Heart right ventricle (tissue), 16 donors: ENCODE data around the gene SEMA3D. TPM values are rescaled to one million over a fixed set of nuclear protein-coding genes. Genes with fewer than 3 reads are reported as not detected.

Experiments used
- ATAC-seq, 8 donors: fragments of 200-7000 bp; cut with Tn5 transposase; one replicate each; pipeline ENCODE4 v1.9.1; 2020; ENCODE audit warnings: mild to moderate bottlenecking in 8 of 8, moderate library complexity in 8 of 8, moderate number of reproducible peaks in 1 of 8
- DNase-seq, 2 donors: peaks; one replicate each; pipeline ENCODE4 v3.0.0-alpha.2; 2020
- H3K27ac ChIP-seq, 10 donors: fragments of 200-600 bp; sonication (generic) in 2 of 10; one replicate each; pipeline versions ENCODE4 v1.5.0 to v1.8.0; 2020 to 2022; ENCODE audit warnings: mild to moderate bottlenecking in 3 of 10
- H3K27me3 ChIP-seq, 7 donors: fragments of 200-600 bp; one replicate each; pipeline ENCODE4 v1.8.0; 2021 to 2022; ENCODE audit warnings: mild to moderate bottlenecking in 2 of 7
- H3K36me3 ChIP-seq, 9 donors: fragments of 200-600 bp; sonication (generic) in 1 of 9; one replicate each; pipeline versions ENCODE4 v1.5.0 to v1.8.0; 2020 to 2022; ENCODE audit warnings: mild to moderate bottlenecking in 2 of 9
- H3K4me1 ChIP-seq, 9 donors: fragments of 200-600 bp; sonication (generic) in 1 of 9; one replicate each; pipeline versions ENCODE4 v1.5.0 to v1.8.0; 2020 to 2022; ENCODE audit warnings: mild to moderate bottlenecking in 4 of 9
- H3K4me3 ChIP-seq, 10 donors: fragments of 200-600 bp; sonication (generic) in 2 of 10; one replicate each; pipeline versions ENCODE4 v1.5.0 to v1.8.0; 2020 to 2022; ENCODE audit warnings: mild to moderate bottlenecking in 7 of 10, moderate library complexity in 2 of 10
- H3K9me3 ChIP-seq, 11 donors: fragments of 200-600 bp in 10 of 11; sonication (generic) in 2 of 11; one replicate each; pipeline versions ENCODE4 v1.5.0 to v1.8.0; 2013 to 2022; ENCODE audit warnings: mild to moderate bottlenecking in 2 of 11, control low read depth in 1 of 11, moderate library complexity in 1 of 11
- WGBS, 2 donors: extraction: QIAGEN DNeasy Blood & Tissue Kit; methylation state at CpG; one replicate each; pipeline ENCODE4 v1.1.7; 2013; ENCODE audit warnings: inconsistent platforms in 1 of 2; 5-methylcytosine and 5-hydroxymethylcytosine counted together
- intact Hi-C, 10 donors: fragments of 100-400 bp; cut with DNase I; formaldehyde crosslinking; loops; one replicate each; pipeline versions ENCODE4 v1.11.1 to v1.14.2; 2022
- polyA plus RNA-seq, 2 donors: library from polyadenylated mRNA; stranded (reverse); fragments of 200-250 nt; gene quantifications; one replicate each; pipeline ENCODE4 v1.2.3, GENCODE V29; 2013
- total RNA-seq, 10 donors: library from RNA; stranded (reverse); fragmentation: NEBNext Ultra II Directional in 3 of 10; extraction: Animal tissue kit (Norgen Biotek cat#: 25700) in 3 of 10; gene quantifications; one replicate each; pipeline versions ENCODE4 v1.2.1 to v1.2.4, GENCODE V29; 2021 to 2023
- TF ChIP-seq, protein P1 (sequence below), 9 donors: fragments of 200-600 bp; sonication (generic) in 2 of 9; IDR thresholded peaks; one replicate each; pipeline versions ENCODE4 v1.5.0 to v1.8.0; 2021 to 2022; ENCODE audit warnings: antibody characterized with exemption in 9 of 9, mild to moderate bottlenecking in 5 of 9, moderate library complexity in 1 of 9
- donor health status: Arrhythmogenic right ventricular cardiomyopathy.
- donor health status: ischemic (EF 13 %, LVEDD 7.1; RV severe dilation, severe dysfunction).
- donor health status: healthy with polysubstance abuse.
- donor health status: DM: no; HTN: yes; CAD: no.
- donor health status: DM: no; HTN: no; CAD: no.
- donor health status: ischemic (EF 25% LVEDD 6.9; RV normal size, moderate dysfunction).
- donor health status: ischemic (EF 25% LVEDD 5.7; RV mildly dilated, moderate dysfunction).
- donor health status: healthy.
- donor health status: DM: yes; HTN: yes; CAD: no.
- donor health status: Ischemic cardiomyopathy.
- donor health status: ischemic (EF 35%, LVEDD 5.7; RV mildly dilated, moderate dysfunction).
- donor health status: nonischemic (EF 11% LVEDD 7.7; RV severe dilation, severe dysfunction).
- donor health status: DM: yes; HTN: yes; CAD: no.
- donor health status: PGD.
- donor health status: ischemic (EF 29% LVEDD 5.4; RV normal size, mild dysfunction).
- donor health status: nonischemic (EF 23%, LVEDD 6.1; RV moderate dilation, normal function).

Gene SEMA3D
- total and polyA plus RNA-seq, 12 donors, result 0.10 to 3.5 (median 0.86) TPM

DNA sequence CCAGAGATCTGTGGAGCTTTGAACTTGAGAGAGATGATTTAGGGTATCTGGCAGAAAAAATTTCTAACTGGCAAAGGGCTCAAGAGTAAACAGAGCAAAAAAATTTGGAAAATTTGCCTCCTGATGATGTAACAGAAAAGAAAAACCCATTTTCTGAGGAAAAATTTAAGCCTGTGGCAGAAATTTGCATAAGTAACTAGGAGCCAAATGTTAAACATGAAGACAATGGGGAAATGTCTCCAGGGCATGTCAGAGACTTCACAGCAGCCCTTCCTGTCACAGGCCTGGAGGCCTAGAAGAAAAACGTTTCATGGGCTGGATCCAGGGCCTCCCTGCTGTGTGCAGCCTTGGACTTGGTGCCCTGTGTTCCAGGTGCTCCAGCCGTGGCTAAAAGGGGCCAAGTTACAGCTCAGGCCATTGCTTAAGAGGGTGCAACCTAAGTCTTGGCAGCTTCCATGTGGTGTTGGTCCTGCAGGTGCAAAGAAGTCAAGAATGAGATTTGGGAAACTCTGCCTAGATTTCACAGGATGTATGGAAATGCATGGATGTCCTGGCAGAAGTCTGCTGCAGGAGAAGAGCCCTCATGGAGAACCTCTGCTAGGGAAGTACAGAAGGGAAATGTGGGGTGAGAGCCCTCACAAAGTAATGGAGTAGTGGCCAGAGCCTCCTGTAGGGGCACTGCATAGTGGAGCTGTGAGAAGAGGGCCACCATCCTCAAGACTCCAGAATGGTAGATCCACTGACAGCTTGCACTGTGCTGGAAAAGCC, 8.1 kb downstream of the SEMA3D start:
- ATAC-seq (no peak), DNase-seq (no peak)

DNA sequence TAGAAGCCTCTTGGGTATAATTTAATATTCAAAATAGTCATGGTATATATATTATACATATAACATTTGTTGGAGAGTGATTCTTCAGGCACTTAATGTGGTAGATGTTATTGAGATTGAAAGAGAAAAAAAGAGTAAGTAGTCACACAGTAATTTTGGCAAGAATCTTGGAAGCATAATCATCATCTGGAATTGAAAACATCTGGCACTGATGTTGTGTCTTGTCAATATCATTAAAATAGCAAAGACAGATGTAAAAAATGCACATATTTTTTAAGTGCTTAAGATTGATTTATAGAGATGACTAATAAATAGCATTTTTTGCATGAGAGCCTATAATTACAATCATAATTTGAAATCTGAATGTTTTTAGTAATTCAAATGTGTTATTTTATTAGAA, 9.5 kb downstream of the SEMA3D start:
- TF ChIP-seq, protein P1, sequence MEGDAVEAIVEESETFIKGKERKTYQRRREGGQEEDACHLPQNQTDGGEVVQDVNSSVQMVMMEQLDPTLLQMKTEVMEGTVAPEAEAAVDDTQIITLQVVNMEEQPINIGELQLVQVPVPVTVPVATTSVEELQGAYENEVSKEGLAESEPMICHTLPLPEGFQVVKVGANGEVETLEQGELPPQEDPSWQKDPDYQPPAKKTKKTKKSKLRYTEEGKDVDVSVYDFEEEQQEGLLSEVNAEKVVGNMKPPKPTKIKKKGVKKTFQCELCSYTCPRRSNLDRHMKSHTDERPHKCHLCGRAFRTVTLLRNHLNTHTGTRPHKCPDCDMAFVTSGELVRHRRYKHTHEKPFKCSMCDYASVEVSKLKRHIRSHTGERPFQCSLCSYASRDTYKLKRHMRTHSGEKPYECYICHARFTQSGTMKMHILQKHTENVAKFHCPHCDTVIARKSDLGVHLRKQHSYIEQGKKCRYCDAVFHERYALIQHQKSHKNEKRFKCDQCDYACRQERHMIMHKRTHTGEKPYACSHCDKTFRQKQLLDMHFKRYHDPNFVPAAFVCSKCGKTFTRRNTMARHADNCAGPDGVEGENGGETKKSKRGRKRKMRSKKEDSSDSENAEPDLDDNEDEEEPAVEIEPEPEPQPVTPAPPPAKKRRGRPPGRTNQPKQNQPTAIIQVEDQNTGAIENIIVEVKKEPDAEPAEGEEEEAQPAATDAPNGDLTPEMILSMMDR (IDR thresholded peaks at IDR 0.05), result no peak
- Histone ChIP-seq H3K9me3 (peaks cover 0 to 23% (median 0%) of the 10 kb centered on the region in 11 donors), H3K4me1 (peaks cover 0 to 9% (median 0%) of the 10 kb centered on the region in 9 donors), H3K4me3 (no peak overlapping the region), H3K27me3 (no peaks in the 10 kb centered on the region), H3K27ac (no peak overlapping the region), H3K36me3 (no peaks in the 10 kb centered on the region)
- no peak for ATAC-seq
- DNase-seq, result no peak
- intact Hi-C loops, result no loop called here

More for the DNA sequence above, 8.1 kb downstream of the SEMA3D start:
- H3K27ac ChIP-seq, result no peak overlapping the region
- no peaks in the 10 kb centered on the region for H3K36me3 ChIP-seq
- peaks cover 0 to under 1% (median 0%) of the 10 kb centered on the region in 7 donors for H3K27me3 ChIP-seq
- WGBS, 2 donors, result 64 to 65% methylated on average over 2 of the region's 2 CpGs
- TF ChIP-seq, protein P1 (IDR thresholded peaks at IDR 0.05), result no peak
- H3K4me3 ChIP-seq, result no peak overlapping the region
- intact Hi-C loops, result no loop called here
- peaks cover 0 to 23% (median 0%) of the 10 kb centered on the region in 11 donors for H3K9me3 ChIP-seq
- no peaks in the 10 kb centered on the region for H3K4me1 ChIP-seq

DNA sequence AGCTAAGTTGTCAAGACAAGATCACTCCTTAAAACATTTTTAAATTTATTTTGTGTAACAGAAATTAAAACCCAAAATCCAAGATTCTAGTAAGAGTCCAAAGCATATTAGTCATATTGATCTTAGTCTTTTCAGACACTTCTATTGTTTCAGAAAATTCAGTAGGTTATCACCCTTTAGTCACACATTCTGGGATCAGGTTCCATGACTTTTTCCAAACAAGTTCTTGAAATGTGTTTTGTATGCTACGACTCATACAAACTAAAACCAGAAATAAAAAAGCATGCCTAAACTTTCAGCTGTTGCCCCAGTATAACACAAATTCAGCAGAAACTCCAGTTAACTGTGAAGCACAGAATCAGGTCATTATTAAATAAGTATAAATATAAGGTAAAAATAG, 10.7 kb downstream of the SEMA3D start:
- TF ChIP-seq, protein P1 (IDR thresholded peaks at IDR 0.05), result no peak
- DNase-seq (no peak), ATAC-seq (no peak)

DNA sequence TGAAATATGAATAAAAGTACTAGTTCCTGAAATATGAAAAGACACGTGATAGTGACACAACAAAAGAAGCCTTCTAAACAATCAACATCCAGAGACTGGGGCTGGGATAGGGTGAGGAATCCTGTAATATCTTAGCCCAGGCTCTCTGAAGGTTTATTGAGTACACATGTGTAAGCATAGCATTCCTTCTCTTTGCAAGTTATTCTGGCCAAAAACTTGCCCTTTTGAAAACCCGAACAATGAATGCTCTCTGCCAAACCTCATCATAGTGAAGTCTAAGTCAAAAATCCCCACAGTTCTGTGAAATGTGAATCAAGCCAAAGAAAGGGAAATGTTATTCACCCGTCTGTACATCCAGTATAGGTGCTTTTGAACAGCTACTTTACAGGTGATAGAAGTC, 11.6 kb downstream of the SEMA3D start:
- Histone ChIP-seq H3K4me1 (peaks cover 0 to 11% (median 0%) of the 10 kb centered on the region in 9 donors), H3K27ac (no peak overlapping the region), H3K36me3 (no peaks in the 10 kb centered on the region), H3K4me3 (no peak overlapping the region), H3K9me3 (peaks cover 0 to 18% (median 0%) of the 10 kb centered on the region in 11 donors), H3K27me3 (no peaks in the 10 kb centered on the region)
- WGBS, 2 donors, result 71 to 80% methylated on average over 3 of the region's 3 CpGs
- DNase-seq, result no peak
- no peak for ATAC-seq
- intact Hi-C loops, result no loop called here
- TF ChIP-seq, protein P1 (IDR thresholded peaks at IDR 0.05), result no peak

More for the DNA sequence above, 10.7 kb downstream of the SEMA3D start:
- Histone ChIP-seq H3K27ac (no peak overlapping the region), H3K4me1 (peaks cover 0 to 11% (median 0%) of the 10 kb centered on the region in 9 donors), H3K4me3 (no peak overlapping the region), H3K9me3 (peaks cover 0 to 23% (median 0%) of the 10 kb centered on the region in 11 donors), H3K27me3 (no peaks in the 10 kb centered on the region), H3K36me3 (no peaks in the 10 kb centered on the region)
- intact Hi-C loops, result no loop called here
- WGBS, 2 donors, result 95% methylated on average over 1 of the region's 1 CpG
